NT2/D1 (cell line): Measurements from ENCODE around the gene PARVG.

Experiments
- SUZ12 ChIP-seq: IDR thresholded peaks from 2 replicates; pipeline ENCODE4 v1.6.1; 2011; ENCODE audit not compliant: insufficient read length, insufficient read depth; ENCODE audit errors: extremely low read depth
- YY1 ChIP-seq: IDR thresholded peaks from 2 replicates; pipeline ENCODE4 v1.6.1; 2011; ENCODE audit not compliant: insufficient read length, insufficient read depth
- ZNF274 ChIP-seq: IDR thresholded peaks from 2 replicates; pipeline ENCODE4 v1.6.1; 2011; ENCODE audit warnings: mild to moderate bottlenecking, low read depth, low read length

DNA sequence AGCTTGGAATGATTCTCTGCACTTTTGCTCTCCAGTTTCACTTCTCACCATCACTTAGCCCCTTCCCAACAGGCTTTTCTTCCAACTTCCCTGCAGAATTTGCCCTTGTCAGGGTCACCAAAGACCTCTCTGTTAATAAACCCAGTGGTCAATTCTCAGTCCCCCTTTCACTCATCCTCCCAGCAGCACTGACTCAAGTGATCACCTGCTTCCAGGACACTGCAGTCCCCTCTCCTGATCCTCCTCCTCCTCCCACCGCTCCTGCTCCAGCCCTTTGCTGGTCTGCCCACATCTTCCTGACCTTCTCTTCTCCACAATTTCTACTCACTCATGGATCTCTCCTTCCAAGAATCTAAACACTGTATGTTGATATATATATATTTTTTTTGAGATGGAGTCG is 74.1 kb downstream of the PARVG start:
- TF ChIP-seq SUZ12 = no peak
- TF ChIP-seq ZNF274 = no peak
- no peak for TF ChIP-seq YY1
